Upper lobe of right lung (tissue), 1 donor: ENCODE results near the gene TOR1B. TPM values are rescaled to one million over a fixed set of nuclear protein-coding genes. Genes with fewer than 3 reads are reported as not detected.

Source experiments
- ATAC-seq: fragments of 200-7000 bp; cut with Tn5 transposase; one replicate; pipeline ENCODE4 v1.9.1; 2020; ENCODE audit warnings: mild to moderate bottlenecking, moderate library complexity
- DNase-seq: peaks from one replicate; pipeline ENCODE4 v3.0.0-alpha.2; 2020
- H3K27ac ChIP-seq: fragments of 200-600 bp; one replicate; pipeline ENCODE4 v1.8.0; 2022
- H3K27me3 ChIP-seq: fragments of 200-600 bp; one replicate; pipeline ENCODE4 v1.8.0; 2022; ENCODE audit warnings: mild to moderate bottlenecking
- H3K36me3 ChIP-seq: fragments of 200-600 bp; one replicate; pipeline ENCODE4 v1.8.0; 2022
- H3K4me1 ChIP-seq: fragments of 200-600 bp; one replicate; pipeline ENCODE4 v1.8.0; 2022
- H3K4me3 ChIP-seq: fragments of 200-600 bp; one replicate; pipeline ENCODE4 v1.8.0; 2022; ENCODE audit warnings: mild to moderate bottlenecking
- H3K9me3 ChIP-seq: fragments of 200-600 bp; one replicate; pipeline ENCODE4 v1.8.0; 2022
- CTCF ChIP-seq: fragments of 200-600 bp; IDR thresholded peaks from one replicate; pipeline ENCODE4 v1.8.0; 2022; ENCODE audit warnings: antibody characterized with exemption
- intact Hi-C: fragments of 100-400 bp; cut with DNase I; formaldehyde crosslinking; loops from one replicate; pipeline ENCODE4 v1.11.0; 2022
- total RNA-seq: library from RNA; stranded (reverse); fragmentation: NEBNext Ultra II Directional; extraction: Animal tissue kit (Norgen Biotek cat#: 25700); gene quantifications from one replicate; pipeline ENCODE4 v1.2.1, GENCODE V29; 2021
- donor health status: DM: no; HTN: yes; CAD: no; lungs with severe emphysema.

Gene TOR1B
- total RNA-seq, 1 donor from 2014 or later: 26.0 TPM

GRCh38 chr9:129828051-129828450 is 25.1 kb downstream of the TOR1B start:
- no peak for TF ChIP-seq CTCF
- H3K4me1 ChIP-seq: peaks cover under 1% of the 10 kb centered on the region
- no peaks in the 10 kb centered on the region for H3K27me3 ChIP-seq
- ATAC-seq: no peak
- H3K4me3 ChIP-seq: no peak overlapping the region
- H3K36me3 ChIP-seq: peaks cover 61% of the 10 kb centered on the region
- no peak overlapping the region for H3K27ac ChIP-seq
- H3K9me3 ChIP-seq: no peaks in the 10 kb centered on the region
- intact Hi-C loops: no loop called here
- no peak for DNase-seq

- TF ChIP-seq CTCF: no peak
- Histone ChIP-seq H3K4me1 (peaks cover 4% of the 10 kb centered on the region), H3K4me3 (no peak overlapping the region), H3K36me3 (peaks cover 64% of the 10 kb centered on the region), H3K27ac (no peak overlapping the region), H3K27me3 (no peaks in the 10 kb centered on the region), H3K9me3 (no peaks in the 10 kb centered on the region)
- ATAC-seq: no peak
- intact Hi-C loops: no loop called here
- DNase-seq: no peak
Measured at GRCh38 chr9:129828969-129829368, 26.0 kb downstream of the TOR1B start.

GRCh38 chr9:129832982-129833381 is 30.0 kb downstream of the TOR1B start:
- ATAC-seq: no peak
- no peak for DNase-seq
- Histone ChIP-seq H3K4me1 (peaks cover 20% of the 10 kb centered on the region), H3K4me3 (no peak overlapping the region), H3K27ac (no peak overlapping the region), H3K36me3 (peaks cover 53% of the 10 kb centered on the region), H3K9me3 (no peaks in the 10 kb centered on the region), H3K27me3 (no peaks in the 10 kb centered on the region)
- intact Hi-C loops: no loop called here
- no peak for TF ChIP-seq CTCF

- DNase-seq (no peak), ATAC-seq (peak; percentile 16)
- H3K36me3 ChIP-seq: peaks cover 37% of the 10 kb centered on the region
- intact Hi-C loops: no loop called here
- peaks cover 20% of the 10 kb centered on the region for H3K4me1 ChIP-seq
- no peaks in the 10 kb centered on the region for H3K27me3 ChIP-seq
- H3K27ac ChIP-seq: peak overlapping the region; percentile 90
- H3K4me3 ChIP-seq: peak overlapping the region; percentile 79
- no peak for TF ChIP-seq CTCF
- H3K9me3 ChIP-seq: no peaks in the 10 kb centered on the region
Measured at GRCh38 chr9:129834489-129835127, 31.6 kb downstream of the TOR1B start.

GRCh38 chr9:129835128-129835859 is 32.3 kb downstream of the TOR1B start, which contains the start of the genes C9orf78 and USP20:
Gene C9orf78, minus strand, starts transcription at chr9:129835275. Its CDS starts 54 bp downstream, at chr9:129835221.
Gene USP20, plus strand, starts transcription at chr9:129835458. Its CDS starts 17,098 bp downstream, at chr9:129852556.
- Histone ChIP-seq H3K4me3 (peak within 1 kb of the TSS; percentile 79), H3K9me3 (no peaks in the 10 kb centered on the region), H3K4me1 (peaks cover 20% of the 10 kb centered on the region), H3K27me3 (no peaks in the 10 kb centered on the region), H3K27ac (peak within 1 kb of the TSS; percentile 90), H3K36me3 (peaks cover 30% of the 10 kb centered on the region)
- ATAC-seq (peak; percentile 100), DNase-seq (peak; percentile 99)
- TF ChIP-seq CTCF: no peak
- intact Hi-C loops: no loop called here
